BLaER1 treated with 17β-estradiol and CSF1 and Interleukin-3, amounts not matched to agents 10 nM and 100 nM (cell line): Measurements from ENCODE around the gene SNAPIN.

Source experiments
- H3K27ac ChIP-seq, 11 experiments: shearing (Covaris generic); formaldehyde crosslinking; 2 replicates each; pipeline ENCODE4 v1.8.1; 2022
- H3K27me3 ChIP-seq, 11 experiments: shearing (Covaris generic); formaldehyde crosslinking; 2 replicates each; pipeline ENCODE4 v1.8.1; 2022
- H3K36me3 ChIP-seq, 11 experiments: shearing (Covaris generic); formaldehyde crosslinking; 2 replicates each; pipeline ENCODE4 v1.8.1; 2022
- H3K4me1 ChIP-seq, 10 experiments: shearing (Covaris generic); formaldehyde crosslinking; 2 replicates each; pipeline ENCODE4 v1.8.1; 2022
- H3K4me2 ChIP-seq, 11 experiments: shearing (Covaris generic); formaldehyde crosslinking; 2 replicates each; pipeline ENCODE4 v1.8.1; 2022
- H3K4me3 ChIP-seq, 10 experiments: shearing (Covaris generic); formaldehyde crosslinking; 2 replicates each; pipeline ENCODE4 v1.8.1; 2022
- H3K9ac ChIP-seq, 11 experiments: shearing (Covaris generic); formaldehyde crosslinking; 2 replicates each; pipeline ENCODE4 v1.8.1; 2022
- H3K9me3 ChIP-seq, 11 experiments: shearing (Covaris generic); formaldehyde crosslinking; replicated peaks in 1 of 11; 2 replicates each; pipeline ENCODE4 v1.8.1; 2022
- H4K20me1 ChIP-seq, 11 experiments: shearing (Covaris generic); formaldehyde crosslinking; 2 replicates each; pipeline ENCODE4 v1.8.1; 2022
- Cebpa-rat ChIP-seq, 11 experiments: shearing (Covaris generic); IDR thresholded peaks; 2 replicates each; pipeline ENCODE4 v1.8.1; 2022

SNAPIN gene

GRCh38 chr1:153628638-153629342 is 29.7 kb upstream of the SNAPIN start:
- H4K20me1 ChIP-seq: no peaks in the 10 kb centered on the region
- H3K36me3 ChIP-seq: peaks cover 0 to 42% (median 17%) of the 10 kb centered on the region in 11 experiments; a peak in 17 of 22 replicates
- peak overlapping the region; percentile 66 to 92 (median 86); a peak in 21 of 22 replicates for H3K27ac ChIP-seq
- H3K9ac ChIP-seq: peak overlapping the region; percentile 62 to 91 (median 84); a peak in 21 of 22 replicates
- H3K4me3 ChIP-seq: peak overlapping the region; percentile 10 to 75 (median 62); a peak in 18 of 20 replicates
- peaks cover 0 to 14% (median 3%) of the 10 kb centered on the region in 11 experiments; a peak in 6 of 22 replicates for H3K9me3 ChIP-seq
- no peaks in the 10 kb centered on the region for H3K27me3 ChIP-seq
- peak overlapping the region; percentile 84 to 100 (median 97) for H3K4me2 ChIP-seq
- H3K4me1 ChIP-seq: peaks cover 90 to 97% (median 94%) of the 10 kb centered on the region in 10 experiments
- no peak for TF ChIP-seq Cebpa-rat (IDR thresholded peaks at IDR 0.05)

- Histone ChIP-seq H3K4me1 (peaks cover 85 to 92% (median 89%) of the 10 kb centered on the region in 10 experiments), H3K9ac (peak overlapping the region; percentile 62 to 91 (median 84); a peak in 17 of 22 replicates), H3K4me3 (peak overlapping the region in 9 of 10 experiments; percentile 10 to 75 (median 62); a peak in 13 of 20 replicates), H3K27ac (peak overlapping the region; percentile 66 to 92 (median 86); a peak in 21 of 22 replicates), H3K27me3 (no peaks in the 10 kb centered on the region), H3K4me2 (peak overlapping the region; percentile 84 to 100 (median 97)), H3K36me3 (peaks cover 0 to 37% (median 14%) of the 10 kb centered on the region in 11 experiments; a peak in 17 of 22 replicates), H4K20me1 (no peaks in the 10 kb centered on the region), H3K9me3 (peaks cover 0 to 14% (median 3%) of the 10 kb centered on the region in 11 experiments; a peak in 6 of 22 replicates)
- no peak for TF ChIP-seq Cebpa-rat (IDR thresholded peaks at IDR 0.05)
Measured at GRCh38 chr1:153629343-153629665, 29.2 kb upstream of the SNAPIN start.

- H4K20me1 ChIP-seq: peaks cover 0 to 3% (median 0%) of the 10 kb centered on the region in 11 experiments; a peak in 4 of 22 replicates
- H3K4me3 ChIP-seq: peak overlapping the region in 5 of 10 experiments; percentile 47 to 75 (median 70); a peak in 8 of 20 replicates
- peak overlapping the region; percentile 84 to 100 (median 97) for H3K4me2 ChIP-seq
- no peaks in the 10 kb centered on the region for H3K27me3 ChIP-seq
- peak overlapping the region; percentile 66 to 92 (median 86); a peak in 20 of 22 replicates for H3K27ac ChIP-seq
- H3K9ac ChIP-seq: peak overlapping the region in 9 of 11 experiments; percentile 52 to 91 (median 82); a peak in 14 of 22 replicates
- H3K4me1 ChIP-seq: peaks cover 78 to 86% (median 83%) of the 10 kb centered on the region in 10 experiments
- TF ChIP-seq Cebpa-rat (IDR thresholded peaks at IDR 0.05): no peak
- peaks cover 0 to 31% (median 10%) of the 10 kb centered on the region in 11 experiments; a peak in 17 of 22 replicates for H3K36me3 ChIP-seq
- peaks cover 0 to 14% (median 3%) of the 10 kb centered on the region in 11 experiments; a peak in 6 of 22 replicates for H3K9me3 ChIP-seq
Measured at GRCh38 chr1:153629971-153630370, 28.5 kb upstream of the SNAPIN start.

- Histone ChIP-seq H3K9ac (peak overlapping the region in 9 of 11 experiments; percentile 36 to 91 (median 82); a peak in 12 of 22 replicates), H3K9me3 (peaks cover 0 to 14% (median 3%) of the 10 kb centered on the region in 11 experiments; a peak in 6 of 22 replicates), H4K20me1 (peaks cover 0 to 5% (median 0%) of the 10 kb centered on the region in 11 experiments; a peak in 7 of 22 replicates), H3K36me3 (peaks cover under 1 to 31% (median 8%) of the 10 kb centered on the region in 11 experiments; a peak in 19 of 22 replicates), H3K27me3 (no peaks in the 10 kb centered on the region), H3K27ac (peak overlapping the region; percentile 66 to 92 (median 86); a peak in 18 of 22 replicates), H3K4me3 (peak overlapping the region in 5 of 10 experiments; percentile 20 to 75 (median 62); a peak in 7 of 20 replicates), H3K4me2 (peak overlapping the region; percentile 84 to 100 (median 97)), H3K4me1 (peaks cover 78 to 86% (median 83%) of the 10 kb centered on the region in 10 experiments)
- TF ChIP-seq Cebpa-rat (IDR thresholded peaks at IDR 0.05): no peak
Measured at GRCh38 chr1:153630384-153630783, 28.1 kb upstream of the SNAPIN start.

- H3K27ac ChIP-seq: peak overlapping the region; percentile 16 to 92 (median 84); a peak in 12 of 22 replicates
Measured at GRCh38 chr1:153631047-153632022, 27.2 kb upstream of the SNAPIN start.

GRCh38 chr1:153633161-153633753 is 25.2 kb upstream of the SNAPIN start:
- Histone ChIP-seq H4K20me1 (peaks cover 0 to 17% (median 0%) of the 10 kb centered on the region in 11 experiments; a peak in 8 of 22 replicates), H3K27ac (peak overlapping the region in 10 of 11 experiments; percentile 98 to 100 (median 99); a peak in 17 of 22 replicates), H3K27me3 (no peaks in the 10 kb centered on the region), H3K4me1 (peaks cover 72 to 80% (median 77%) of the 10 kb centered on the region in 10 experiments), H3K9me3 (peaks cover 0 to 14% (median 3%) of the 10 kb centered on the region in 11 experiments; a peak in 6 of 22 replicates), H3K9ac (peak overlapping the region in 3 of 11 experiments; percentile 98 to 100 (median 99); a peak in 4 of 22 replicates), H3K4me3 (peak overlapping the region in 9 of 10 experiments; percentile 73 to 85 (median 81); a peak in 15 of 20 replicates), H3K4me2 (peak overlapping the region; percentile 21 to 93 (median 48); a peak in 21 of 22 replicates), H3K36me3 (peaks cover 28 to 52% (median 33%) of the 10 kb centered on the region in 11 experiments)
- no peak for TF ChIP-seq Cebpa-rat (IDR thresholded peaks at IDR 0.05)

More at GRCh38 chr1:153631047-153632022, 27.2 kb upstream of the SNAPIN start:
- Histone ChIP-seq H3K27me3 (no peaks in the 10 kb centered on the region), H3K9me3 (peaks cover 0 to 14% (median 3%) of the 10 kb centered on the region in 11 experiments; a peak in 6 of 22 replicates), H3K4me1 (peaks cover 78 to 86% (median 83%) of the 10 kb centered on the region in 10 experiments), H3K4me3 (no peak overlapping the region), H3K4me2 (peak overlapping the region; percentile 20 to 100 (median 97); a peak in 17 of 22 replicates), H4K20me1 (peaks cover 0 to 15% (median 0%) of the 10 kb centered on the region in 11 experiments; a peak in 8 of 22 replicates), H3K36me3 (peaks cover 9 to 33% (median 14%) of the 10 kb centered on the region in 11 experiments), H3K9ac (peak overlapping the region in 1 of 11 experiments; percentile 74; a peak in 2 of 22 replicates)
- no peak for TF ChIP-seq Cebpa-rat (IDR thresholded peaks at IDR 0.05)
